ENCODE measurements around the gene STARD3. TPM values are rescaled to one million over a fixed set of nuclear protein-coding genes. Genes with fewer than 3 reads are reported as not detected.
A peak's percentile ranks its signal among the peaks of the same experiment; 100 is the strongest.

STARD3 gene
- total RNA-seq, 2 donors from 2014 or later, result 32.8 to 35.4 TPM

DNA sequence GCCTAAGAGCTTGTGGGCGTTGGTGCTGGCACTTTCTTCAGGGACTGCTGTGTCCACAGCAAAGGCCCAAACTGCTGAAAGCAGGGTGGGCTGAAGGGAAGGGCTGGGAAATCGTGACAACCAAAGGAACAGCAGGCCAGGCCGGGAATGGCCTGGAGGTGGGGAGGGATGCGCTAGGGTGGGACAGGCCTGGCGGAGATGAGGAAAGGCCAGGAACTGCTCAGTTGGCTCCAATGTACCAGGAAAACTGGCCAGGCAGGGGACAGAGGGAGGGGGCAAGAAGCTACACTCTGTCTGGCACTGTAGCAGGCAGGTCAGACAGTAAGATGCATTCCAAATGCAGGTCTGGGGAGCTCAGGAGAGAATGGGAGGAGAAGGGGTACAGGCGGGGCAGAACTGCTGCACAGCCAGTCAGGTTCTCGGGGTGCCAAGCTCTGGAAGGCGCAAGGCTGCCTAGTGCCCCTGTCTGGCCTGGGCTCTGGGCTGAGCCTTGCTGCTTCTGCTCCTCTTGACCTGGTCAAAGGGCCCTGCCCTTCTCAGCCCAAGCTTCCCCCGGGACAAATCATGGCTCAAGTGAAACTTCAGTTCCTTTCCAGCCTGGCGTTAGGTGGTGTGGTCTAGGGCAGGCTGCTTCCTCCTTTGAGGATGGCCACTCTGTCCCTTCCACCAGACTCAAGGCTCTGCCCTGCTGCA, 38.6 kb downstream of the STARD3 start:
- no peak for DNase-seq (ENCODE audit: low spot score)
- intact Hi-C loops (cut with DNase I), result no loop called here

DNA sequence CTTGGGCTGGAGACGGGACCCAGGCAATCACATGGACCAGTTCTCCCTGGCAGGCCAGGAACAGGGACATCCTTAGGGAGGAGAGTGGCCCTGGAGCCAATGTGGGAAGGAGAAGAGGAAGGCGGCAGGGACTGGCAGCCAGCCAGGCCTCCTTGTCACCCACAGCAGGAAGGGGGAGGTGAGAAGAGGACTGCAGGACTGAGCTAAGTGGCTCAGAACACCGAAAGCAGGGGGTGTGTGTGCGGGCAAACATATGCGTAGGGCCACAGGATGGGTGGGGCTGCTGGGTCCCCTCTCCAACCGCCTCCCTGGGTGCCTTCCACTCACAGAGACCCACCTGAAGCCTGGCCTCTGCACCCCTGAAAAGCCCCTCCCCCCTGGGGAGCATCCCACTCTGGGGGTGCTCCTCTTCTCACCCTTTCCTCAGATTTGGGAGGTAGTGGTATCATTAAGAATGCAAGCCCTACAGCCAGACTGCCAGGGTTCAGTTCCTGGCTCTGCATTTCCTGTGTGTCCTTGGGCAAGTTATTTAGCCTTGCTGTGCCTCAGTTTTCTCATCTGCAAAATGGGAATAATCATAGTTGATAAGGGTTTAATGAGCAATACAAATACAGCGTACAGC, 39.4 kb downstream of the STARD3 start:
- no peak for DNase-seq (ENCODE audit: low spot score)
- intact Hi-C loops (cut with DNase I), result no loop called here

DNA sequence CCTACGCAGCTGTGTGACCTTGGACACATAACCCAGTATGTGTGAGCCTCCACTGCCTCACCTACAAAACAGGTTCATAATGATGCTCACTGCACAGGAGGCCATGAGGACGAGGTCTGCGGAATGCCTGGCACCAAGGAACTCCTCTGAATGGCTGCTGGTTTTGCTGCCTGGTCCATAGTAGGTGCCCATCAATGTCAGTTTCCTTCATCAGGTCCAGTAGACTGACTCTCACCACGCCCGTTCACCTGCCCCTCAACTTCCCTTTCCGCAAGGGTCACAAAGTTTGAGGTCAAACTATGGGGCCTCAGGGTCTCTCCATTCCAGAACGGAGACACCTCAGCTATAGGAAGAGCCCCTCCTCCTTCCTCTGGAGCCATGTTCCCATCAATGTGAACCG, 40.1 kb downstream of the STARD3 start:
- no peak for DNase-seq (ENCODE audit: low spot score)
- intact Hi-C loops (cut with DNase I), result no loop called here

DNA sequence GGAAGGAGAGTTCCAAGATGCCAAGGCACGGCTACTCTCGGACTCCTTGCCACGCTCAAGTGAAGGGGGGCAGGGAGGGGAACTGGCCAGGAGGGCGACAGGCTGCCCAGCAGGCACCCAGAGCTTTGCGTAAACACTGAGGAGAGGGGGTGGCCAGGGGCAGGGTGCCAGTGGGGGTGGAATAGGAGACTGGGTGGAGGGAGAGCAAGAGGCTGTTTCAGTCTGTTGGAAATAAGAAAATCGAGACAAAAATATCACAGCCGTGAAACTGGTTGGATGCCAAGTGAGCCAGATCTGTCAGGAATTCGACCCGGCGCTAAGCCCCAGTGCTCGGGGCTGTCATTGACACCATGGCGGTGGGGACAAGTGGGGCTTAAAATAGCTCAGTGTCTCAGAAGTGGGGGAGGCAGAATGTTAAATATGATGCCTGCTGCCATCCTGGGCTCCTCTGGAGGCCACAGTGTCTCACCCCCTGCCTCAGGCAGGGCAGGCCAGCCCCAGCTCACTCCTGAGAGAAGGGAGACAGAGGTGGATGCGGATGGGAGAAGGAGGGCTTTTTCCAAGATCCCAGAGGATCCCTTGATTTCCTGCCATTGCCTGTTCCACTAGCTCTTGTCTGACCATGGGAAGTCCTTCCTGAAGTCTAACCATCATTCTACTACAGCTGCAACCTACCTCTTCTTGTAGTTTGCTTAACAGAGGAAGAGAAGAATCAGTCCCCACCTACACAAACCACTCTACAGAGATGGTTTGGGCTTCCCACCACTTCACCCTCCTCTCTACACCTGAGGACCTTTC, 40.8 kb downstream of the STARD3 start:
- intact Hi-C loops (cut with DNase I), result no loop called here

DNA sequence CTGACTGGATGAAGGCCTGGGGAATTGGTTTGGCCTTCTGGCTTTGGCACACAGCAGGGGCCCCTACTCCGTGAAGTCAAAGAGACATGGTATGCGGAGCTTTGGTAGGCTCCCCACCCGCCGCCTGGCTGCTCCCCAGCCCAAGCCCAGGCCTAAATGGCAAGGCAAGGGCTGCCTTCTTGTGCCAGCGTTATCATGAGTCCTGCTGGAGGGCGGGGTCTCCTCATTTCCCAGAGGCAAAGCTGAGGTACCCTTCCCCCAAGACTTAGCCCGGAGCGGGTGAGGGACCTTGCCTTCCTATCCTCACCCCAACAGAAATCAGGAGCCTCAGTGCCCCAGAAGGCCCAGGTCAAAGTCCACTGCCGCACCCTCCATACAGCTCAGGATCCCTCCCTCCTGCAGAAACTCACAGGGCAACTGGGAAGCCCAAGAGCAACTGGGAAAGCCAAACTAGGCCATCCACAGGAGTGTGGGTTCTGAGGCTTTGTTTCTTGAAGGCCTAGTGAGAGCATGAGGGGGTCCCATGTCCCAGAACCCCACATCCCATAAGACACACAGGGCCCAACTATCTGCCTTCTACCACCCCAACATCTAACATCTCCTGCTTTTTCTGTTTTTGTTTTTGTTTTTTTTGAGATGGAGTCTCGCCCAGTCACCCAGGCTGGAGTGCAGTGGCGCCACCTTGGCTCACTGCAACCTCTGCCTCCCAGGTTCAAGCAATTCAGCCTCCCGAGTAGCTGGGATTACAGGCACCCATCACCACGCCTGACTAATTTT, 41.6 kb downstream of the STARD3 start:
- intact Hi-C loops (cut with DNase I), result no loop called here
- DNase-seq (ENCODE audit: low spot score), result no peak

More for the DNA sequence above, 40.8 kb downstream of the STARD3 start:
- no peak for DNase-seq (ENCODE audit: low spot score)

DNA sequence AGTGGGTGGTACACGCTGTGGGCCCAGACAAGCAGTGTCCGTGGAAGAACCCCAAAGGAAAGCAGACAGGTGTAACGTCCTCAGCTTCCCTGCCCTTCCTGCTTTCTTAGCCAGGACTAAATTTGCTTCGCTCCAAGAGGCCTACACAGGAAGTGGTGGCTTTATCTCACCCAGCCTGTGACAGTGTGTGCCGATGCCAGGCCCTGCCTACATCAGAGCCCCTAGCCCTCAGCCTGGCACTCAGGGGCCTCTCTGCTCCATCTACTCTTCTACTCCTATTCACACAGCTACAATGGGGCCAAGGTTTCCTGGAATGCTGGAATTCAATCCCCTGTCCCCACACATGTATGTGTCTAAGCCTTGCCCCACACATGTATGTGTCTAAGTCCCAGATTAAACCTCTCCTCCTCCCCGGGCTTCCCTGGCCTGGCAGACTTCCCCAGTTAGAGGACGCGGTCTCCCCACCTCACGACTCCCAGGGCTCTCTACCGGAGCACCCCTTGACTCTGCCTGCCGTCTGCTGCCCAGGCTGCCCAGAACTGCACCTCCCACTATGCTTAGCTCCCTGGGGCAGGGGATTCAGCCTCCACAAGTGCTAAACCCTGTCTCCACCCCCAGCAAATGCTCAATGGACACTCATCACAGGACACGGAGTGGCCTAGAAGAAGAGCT, 42.7 kb downstream of the STARD3 start:
- intact Hi-C loops (cut with DNase I), result loop anchor here in 1 of 2 donors (10.0 kb wide), 1 partner anchor 45 kb away; the partner anchor contains the start of gene STARD3
- no peak for DNase-seq (ENCODE audit: low spot score)

DNA sequence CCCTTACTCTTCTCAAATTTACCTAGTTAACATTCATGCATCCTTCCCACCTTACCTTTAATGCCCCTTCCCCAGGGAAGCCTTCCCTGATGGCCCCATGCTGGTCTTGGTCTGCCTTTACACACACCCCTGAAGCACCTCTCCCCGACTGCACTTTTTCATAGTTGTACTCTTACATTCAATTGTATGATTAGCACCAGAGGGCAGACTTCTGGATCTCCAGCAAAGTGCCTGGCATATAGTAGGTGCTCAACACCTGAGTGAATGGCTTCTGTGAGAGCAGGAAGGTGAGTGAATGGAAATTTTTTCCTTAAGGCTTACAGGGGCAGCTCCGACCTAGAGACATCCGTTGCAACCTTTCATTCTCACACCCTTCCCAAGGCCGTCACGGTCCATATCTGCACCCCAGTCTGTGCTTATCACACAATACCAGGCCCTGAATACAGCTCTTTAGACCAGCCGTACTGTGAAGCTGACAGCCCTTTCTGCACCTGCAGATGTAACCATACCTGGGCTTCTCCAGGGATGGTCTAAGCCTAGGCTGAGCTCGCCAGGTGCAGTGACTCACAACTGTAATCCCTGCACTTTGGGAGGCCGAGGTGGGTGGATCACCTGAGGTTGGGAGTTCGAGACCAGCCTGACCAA, 46.5 kb downstream of the STARD3 start:
- DNase-seq (ENCODE audit: low spot score), result no peak
- intact Hi-C loops (cut with DNase I), result loop anchor here in 1 of 2 donors (10.0 kb wide), 1 partner anchor 49 kb away; the partner anchor contains the start of gene STARD3

DNA sequence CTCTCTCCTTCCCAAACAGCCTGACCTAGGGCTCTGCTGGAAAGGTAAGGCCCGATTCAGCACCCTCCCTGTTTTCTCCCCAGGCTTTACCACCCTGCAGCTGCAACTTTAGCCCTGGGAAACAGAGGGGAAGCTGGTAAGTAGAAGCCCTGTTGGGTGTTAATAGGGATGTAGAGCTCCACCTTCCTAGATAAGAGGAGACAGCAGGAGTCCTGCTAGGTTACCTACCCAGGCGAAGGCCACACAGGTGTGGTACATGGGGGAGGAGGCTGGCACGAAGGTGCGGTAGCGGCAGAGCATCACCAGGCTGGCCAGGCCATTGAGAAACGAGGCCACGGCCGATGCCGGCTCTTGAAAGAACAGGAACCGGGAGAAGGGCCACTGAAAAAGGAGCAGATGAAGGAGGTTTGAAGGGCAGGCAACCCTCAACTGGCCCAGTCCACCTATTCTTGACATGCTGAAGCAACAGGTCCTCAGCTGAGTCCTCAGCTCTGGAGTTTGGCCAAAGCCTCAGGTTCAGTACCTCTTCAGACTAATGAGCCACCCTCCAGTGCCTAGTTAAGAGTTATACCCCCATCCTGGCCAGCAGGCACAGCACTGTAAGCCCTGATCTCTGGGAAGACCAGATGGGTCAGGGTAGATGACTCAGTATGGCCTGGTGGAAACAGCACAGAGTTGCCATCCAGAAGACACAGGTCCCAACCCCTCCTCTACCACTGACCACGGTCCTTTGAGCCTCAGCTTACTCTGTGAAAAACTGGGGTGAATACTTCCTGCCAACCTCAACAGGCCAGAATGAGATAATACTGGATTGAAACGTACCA, 47.6 kb downstream of the STARD3 start:
- intact Hi-C loops (cut with DNase I), result loop anchor here in 1 of 2 donors (10.0 kb wide), 1 partner anchor 50 kb away; the partner anchor contains the start of gene STARD3
- no peak for DNase-seq (ENCODE audit: low spot score)

DNA sequence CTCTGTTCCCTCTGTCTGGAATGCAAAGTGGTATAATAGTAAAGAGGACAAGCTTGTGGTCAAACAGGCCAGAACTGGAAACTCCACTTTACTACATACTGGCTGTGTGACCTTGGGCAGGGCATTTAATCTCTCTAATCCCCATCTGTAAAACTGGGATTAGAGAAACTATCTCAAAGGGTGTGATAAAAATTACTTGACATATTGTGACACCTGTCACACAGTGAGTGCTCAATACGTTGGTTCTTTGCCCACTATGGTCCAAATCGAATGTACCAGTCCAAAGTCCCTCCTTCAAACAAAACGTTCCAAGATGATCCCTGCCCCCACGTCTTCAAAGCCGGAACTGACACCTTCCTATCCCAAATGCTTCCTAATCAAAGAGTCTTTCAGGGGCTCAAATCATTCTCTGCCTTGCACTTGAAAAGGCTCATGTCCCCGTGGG, 50.2 kb downstream of the STARD3 start:
- intact Hi-C loops (cut with DNase I), result loop anchor here in 1 of 2 donors (10.0 kb wide), 1 partner anchor 52 kb away; the partner anchor contains the start of gene STARD3
- no peak for DNase-seq (ENCODE audit: low spot score)

DNA sequence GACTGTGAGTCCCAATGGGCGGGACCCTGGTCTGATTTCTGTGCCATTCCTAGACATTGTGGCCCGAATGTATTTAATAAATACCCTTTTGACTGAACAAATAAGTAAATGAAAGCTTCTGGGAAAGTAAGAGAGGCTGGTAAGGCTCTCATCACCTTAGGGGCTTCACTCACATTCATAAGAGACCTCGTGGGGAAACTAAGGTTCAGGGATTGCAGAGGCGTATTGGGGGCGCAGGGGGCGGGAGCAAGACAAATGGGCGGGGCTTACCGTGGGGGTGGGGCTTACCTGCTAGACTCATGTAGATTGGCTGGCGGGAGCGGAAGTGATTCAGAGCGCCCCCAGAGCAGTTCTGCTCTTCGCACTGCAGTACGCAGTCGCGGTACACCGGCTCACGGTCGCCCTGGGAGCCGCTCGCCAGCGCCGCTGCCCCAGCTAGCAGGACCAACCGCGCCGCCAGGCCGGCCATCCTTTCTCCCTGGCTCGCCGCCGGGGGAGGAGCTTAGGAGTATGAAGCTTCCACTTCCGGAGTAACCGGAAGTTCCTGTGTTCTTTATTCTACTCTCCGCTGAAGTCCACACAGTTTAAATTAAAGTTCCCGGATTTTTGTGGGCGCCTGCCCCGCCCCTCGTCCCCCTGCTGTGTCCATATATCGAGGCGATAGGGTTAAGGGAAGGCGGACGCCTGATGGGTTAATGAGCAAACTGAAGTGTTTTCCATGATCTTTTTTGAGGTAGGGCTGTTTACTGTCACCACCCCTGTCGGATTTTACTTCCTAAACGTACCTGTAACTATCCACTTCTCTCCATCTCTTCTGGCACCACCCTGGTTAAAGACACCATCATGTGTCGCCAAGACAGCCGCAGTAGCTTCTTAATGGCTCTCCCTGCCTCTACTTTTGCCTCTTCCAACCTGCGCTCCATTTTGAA, 50.9 kb downstream of the STARD3 start, which contains the start of gene PGAP3:
PGAP3 (minus strand) TSS at position 512 of the 929 bp plus-strand sequence; CDS start at position 469, 43 bp downstream.
- intact Hi-C loops (cut with DNase I), result loop anchor here in 1 of 2 donors (10.0 kb wide), 1 partner anchor 53 kb away; the partner anchor contains the start of gene STARD3
- DNase-seq (ENCODE audit: low spot score), result peak; percentile 93

DNA sequence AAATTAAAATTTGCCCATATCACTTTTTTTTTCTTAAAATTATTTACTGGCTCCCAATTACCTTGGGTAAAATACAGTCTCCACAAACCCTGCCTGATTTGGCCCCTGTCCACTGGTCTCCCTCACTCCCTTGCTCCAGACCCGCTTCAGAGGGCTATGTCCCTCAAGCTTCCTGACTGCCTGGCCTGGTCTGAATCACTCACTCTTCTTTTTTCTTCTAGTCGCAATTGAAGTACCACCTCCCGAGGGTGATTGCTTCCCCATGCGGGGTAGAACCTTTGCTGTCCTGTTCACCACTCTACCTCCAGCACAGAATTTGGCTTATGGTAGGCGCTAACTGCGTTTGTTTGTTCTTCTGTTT, 51.5 kb downstream of the STARD3 start:
- DNase-seq (ENCODE audit: low spot score), result no peak
- intact Hi-C loops (cut with DNase I), result loop anchor here in 1 of 2 donors (10.0 kb wide), 1 partner anchor 54 kb away; the partner anchor contains the start of gene STARD3

DNA sequence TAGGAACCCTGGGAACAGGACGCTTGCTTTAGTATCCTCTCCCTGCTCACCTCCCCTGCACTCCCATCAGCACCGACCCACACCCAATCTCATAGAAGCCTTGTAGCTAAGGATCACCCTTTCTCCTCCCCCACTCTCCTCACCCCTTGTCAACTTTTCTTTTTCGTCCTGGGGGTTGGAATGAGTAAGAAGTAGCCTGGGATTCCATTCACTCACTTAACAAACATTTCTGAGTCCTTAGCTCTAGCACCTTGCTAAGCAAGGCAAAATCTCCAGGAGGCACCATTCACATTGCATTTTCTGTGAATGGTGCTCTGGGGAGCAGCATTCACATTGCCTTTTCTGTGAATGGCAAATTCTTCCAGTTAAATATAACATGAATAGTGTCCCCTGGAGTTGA, 52.0 kb downstream of the STARD3 start:
- intact Hi-C loops (cut with DNase I), result loop anchor here (1.0 to 10.0 kb wide), 2 partner anchors 21 to 54 kb away; partner anchors contain the start of gene STARD3 (in 1 of the 2)
- no peak for DNase-seq (ENCODE audit: low spot score)

DNA sequence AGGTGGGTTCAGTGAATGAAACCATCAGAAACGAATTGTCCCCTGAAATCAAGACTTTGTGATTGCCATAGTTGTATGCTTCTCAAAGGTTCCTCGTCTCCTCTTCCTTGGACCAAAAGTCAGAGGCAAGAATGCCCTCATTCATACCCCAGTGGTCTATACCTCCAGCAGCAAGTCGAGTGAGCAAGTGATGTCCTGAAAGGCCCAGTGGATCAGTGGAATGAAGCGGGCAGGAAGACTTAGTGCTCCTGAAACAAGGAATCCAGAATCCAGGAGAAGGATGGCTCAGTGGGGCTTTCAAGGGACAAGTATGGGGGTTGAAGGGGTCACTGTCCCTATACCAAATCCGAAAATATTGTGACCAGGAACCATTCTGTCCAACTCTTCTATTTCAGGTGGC, 57.6 kb downstream of the STARD3 start:
- intact Hi-C loops (cut with DNase I), result no loop called here

DNA sequence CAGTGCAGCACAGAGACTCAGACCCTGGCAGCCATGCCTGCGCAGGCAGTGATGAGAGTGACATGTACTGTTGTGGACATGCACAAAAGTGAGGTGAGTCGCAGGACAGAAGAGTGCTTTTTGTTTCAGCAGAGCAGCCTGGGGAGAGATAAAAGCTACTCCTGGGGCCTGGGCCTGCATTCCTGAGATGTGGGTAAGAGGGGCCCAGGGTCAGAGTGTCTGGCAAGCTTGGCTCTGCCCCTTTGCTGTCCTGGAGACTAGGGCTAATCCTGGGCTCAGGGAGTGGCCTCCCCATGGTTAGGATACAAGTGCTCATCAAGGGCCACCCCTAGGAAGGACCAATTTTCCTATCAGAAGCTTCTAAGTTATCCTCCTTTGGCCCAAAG, 58.1 kb downstream of the STARD3 start:
- no peak for DNase-seq (ENCODE audit: low spot score)
- intact Hi-C loops (cut with DNase I), result no loop called here

More for the DNA sequence above, 57.6 kb downstream of the STARD3 start:
- no peak for DNase-seq (ENCODE audit: low spot score)

DNA sequence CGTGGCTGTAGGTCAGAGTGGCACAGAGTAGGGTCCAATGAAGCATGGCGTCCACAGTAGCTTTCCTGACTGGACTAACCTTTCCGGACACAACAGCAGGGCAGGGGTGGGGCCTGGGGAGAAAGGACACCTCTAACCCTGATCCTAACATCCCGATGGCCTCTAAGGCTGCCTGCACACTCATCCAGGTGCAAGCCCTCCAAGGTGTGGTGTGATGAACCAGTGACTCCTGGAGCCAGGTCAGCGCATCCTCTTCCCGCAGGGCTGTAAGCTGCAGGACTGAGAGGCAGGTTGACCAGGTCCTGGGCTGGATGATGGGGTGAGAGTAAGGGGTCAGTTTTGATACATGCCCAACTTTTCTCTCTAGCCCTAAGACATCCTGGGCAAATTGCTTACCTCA, 59.8 kb downstream of the STARD3 start:
- intact Hi-C loops (cut with DNase I), result no loop called here
- no peak for DNase-seq (ENCODE audit: low spot score)

DNA sequence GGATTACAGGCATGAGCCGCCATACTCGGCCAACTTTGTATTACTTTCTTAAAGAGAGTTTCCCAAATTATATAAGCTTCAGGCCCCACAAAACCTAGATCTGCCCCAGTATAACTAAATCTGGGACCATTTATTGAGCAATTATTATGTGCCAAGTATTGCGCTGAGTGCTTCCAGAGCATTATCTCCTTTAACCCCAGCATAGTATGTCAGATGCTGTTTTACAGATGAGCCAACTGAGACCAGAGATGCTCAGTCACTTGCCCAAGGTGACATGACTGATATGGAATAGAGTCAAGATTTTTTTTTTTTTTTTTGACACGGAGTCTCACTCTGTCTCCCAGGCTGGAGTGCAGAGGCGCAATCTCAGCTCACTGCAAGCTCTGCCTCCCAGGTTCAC, 61.0 kb downstream of the STARD3 start:
- intact Hi-C loops (cut with DNase I), result no loop called here

More for the DNA sequence above, 61.0 kb downstream of the STARD3 start:
- no peak for DNase-seq (ENCODE audit: low spot score)

Measured in posterior vena cava (tissue), 2 donors.